Liver (tissue), 9 donors: ENCODE data around the gene RGCC. TPM values are rescaled to one million over a fixed set of nuclear protein-coding genes. Genes with fewer than 3 reads are reported as not detected.

ENCODE experiments used
- DNase-seq: peaks from one replicate; pipeline ENCODE4 v3.0.0-alpha.2; 2017; ENCODE audit warnings: low spot score
- H3K27ac ChIP-seq, 2 donors: one replicate each; pipeline ENCODE4 v1.7.0; 2013; ENCODE audit warnings: inconsistent platforms in 2 of 2, low read length in 2 of 2, control low read depth in 1 of 2, low read depth in 1 of 2, mild to moderate bottlenecking in 1 of 2
- H3K27me3 ChIP-seq, 4 donors: one replicate each; pipeline versions ENCODE4 v1.6.1 to v1.7.0; 2013; ENCODE audit warnings: low read length in 3 of 4, inconsistent platforms in 1 of 4, mild to moderate bottlenecking in 1 of 4, moderate library complexity in 1 of 4; ENCODE audit not compliant: control insufficient read depth in 4 of 4, insufficient read depth in 4 of 4
- H3K36me3 ChIP-seq, 4 donors: one replicate each; pipeline versions ENCODE4 v1.6.1 to v1.7.0; 2013; ENCODE audit warnings: low read length in 3 of 4, mild to moderate bottlenecking in 3 of 4, low read depth in 1 of 4, moderate library complexity in 1 of 4; ENCODE audit not compliant: control insufficient read depth in 4 of 4, insufficient read depth in 3 of 4
- H3K4me1 ChIP-seq, 4 donors: one replicate each; pipeline versions ENCODE4 v1.6.1 to v1.7.0; 2013; ENCODE audit warnings: low read length in 3 of 4, mild to moderate bottlenecking in 3 of 4, moderate library complexity in 1 of 4; ENCODE audit not compliant: control insufficient read depth in 4 of 4, insufficient read depth in 4 of 4
- H3K4me3 ChIP-seq, 3 donors: one replicate each; pipeline versions ENCODE4 v1.6.1 to v1.7.0; 2013; ENCODE audit warnings: low read length in 3 of 3, control low read depth in 1 of 3, low read depth in 1 of 3, mild to moderate bottlenecking in 1 of 3
- H3K9ac ChIP-seq, 2 donors: one replicate each; pipeline ENCODE4 v1.7.0; 2013; ENCODE audit warnings: low read length in 2 of 2, mild to moderate bottlenecking in 2 of 2, moderate library complexity in 2 of 2, control low read depth in 1 of 2, low read depth in 1 of 2
- H3K9me3 ChIP-seq, 4 donors: one replicate each; pipeline versions ENCODE4 v1.6.1 to v1.7.0; 2013; ENCODE audit warnings: low read length in 3 of 4; ENCODE audit not compliant: control insufficient read depth in 4 of 4
- ATF3 ChIP-seq: IDR thresholded peaks from 2 replicates; pipeline ENCODE4 v1.6.1; 2016; ENCODE audit warnings: antibody characterized with exemption
- CTCF ChIP-seq: fragments of 150-350 bp; IDR thresholded peaks from 2 replicates; pipeline ENCODE4 v1.5.1; 2017; ENCODE audit warnings: improper control_type of control experiment, low read depth, low read length; ENCODE audit not compliant: missing input control
- EGR1 ChIP-seq, 2 donors: IDR thresholded peaks; 2 replicates each; pipeline ENCODE4 v1.6.1; 2016 to 2018; ENCODE audit warnings: antibody characterized with exemption in 2 of 2, low read depth in 2 of 2
- FOXA1 ChIP-seq: IDR thresholded peaks from 2 replicates; pipeline ENCODE4 v1.6.1; 2016; ENCODE audit warnings: antibody characterized with exemption
- FOXA2 ChIP-seq: IDR thresholded peaks from 2 replicates; pipeline ENCODE4 v1.6.1; 2016; ENCODE audit warnings: antibody characterized with exemption
- GABPA ChIP-seq, 2 donors: IDR thresholded peaks in 1 of 2; conservative IDR thresholded peaks in 1 of 2; 2 replicates each; pipeline ENCODE4 v1.6.1; 2016; ENCODE audit warnings: antibody characterized with exemption in 2 of 2, mild to moderate bottlenecking in 1 of 2, moderate library complexity in 1 of 2
- HNF4A ChIP-seq, 2 donors: conservative IDR thresholded peaks; 2 replicates each; pipeline ENCODE4 v1.6.1; 2016; ENCODE audit warnings: antibody characterized with exemption in 2 of 2, mild to moderate bottlenecking in 2 of 2
- HNF4G ChIP-seq: IDR thresholded peaks from 2 replicates; pipeline ENCODE4 v1.6.1; 2016; ENCODE audit warnings: antibody characterized with exemption
- JUND ChIP-seq, 2 donors: IDR thresholded peaks; 2 replicates each; pipeline ENCODE4 v1.6.1; 2016; ENCODE audit warnings: antibody characterized with exemption in 2 of 2
- MAX ChIP-seq: IDR thresholded peaks from 2 replicates; pipeline ENCODE4 v1.6.1; 2016; ENCODE audit warnings: antibody characterized with exemption
- NR2F2 ChIP-seq: IDR thresholded peaks from 2 replicates; pipeline ENCODE4 v1.6.1; 2016; ENCODE audit warnings: antibody characterized with exemption
- RAD21 ChIP-seq, 2 donors: IDR thresholded peaks; 2 replicates each; pipeline ENCODE4 v1.6.1; 2016; ENCODE audit warnings: antibody characterized with exemption in 2 of 2, mild to moderate bottlenecking in 2 of 2
- REST ChIP-seq: IDR thresholded peaks from 2 replicates; pipeline ENCODE4 v1.6.1; 2016; ENCODE audit warnings: antibody characterized with exemption, mild to moderate bottlenecking
- RXRA ChIP-seq, 2 donors: IDR thresholded peaks; 2 replicates each; pipeline ENCODE4 v1.6.1; 2017 to 2018; ENCODE audit warnings: antibody characterized with exemption in 2 of 2, mild to moderate bottlenecking in 1 of 2
- SP1 ChIP-seq: IDR thresholded peaks from 2 replicates; pipeline ENCODE4 v1.6.1; 2018; ENCODE audit warnings: antibody characterized with exemption, mild to moderate bottlenecking
- TAF1 ChIP-seq: conservative IDR thresholded peaks from 2 replicates; pipeline ENCODE4 v1.6.1; 2016; ENCODE audit warnings: antibody characterized with exemption, mild to moderate bottlenecking
- ZBTB33 ChIP-seq: IDR thresholded peaks from 2 replicates; pipeline ENCODE4 v1.6.1; 2016; ENCODE audit warnings: antibody characterized with exemption
- WGBS: extraction: QIAGEN DNeasy Blood & Tissue Kit; methylation state at CpG from one replicate; pipeline ENCODE4 v1.1.7; 2013; 5-methylcytosine and 5-hydroxymethylcytosine counted together
- polyA plus RNA-seq, 2 donors: library from polyadenylated mRNA; stranded (reverse) in 1 of 2; unstranded in 1 of 2; fragments of 200-250 nt in 1 of 2; fragments of >200 nt in 1 of 2; fragmentation: Nextera tagmentation in 1 of 2; extraction: Ambion mirVana in 1 of 2; gene quantifications; one replicate each; pipeline versions ENCODE4 v1.2.1 to v1.2.3, GENCODE V29; 2013 to 2015
- total RNA-seq, 2 donors: library from RNA; depleted of rRNA; stranded (reverse); fragments of >200 nt; gene quantifications; one replicate each; pipeline ENCODE4 v1.2.3, GENCODE V29; 2014
- donor health status: healthy.
- donor health status: healthy.
- donor health status: healthy.
- donor health status: healthy.
- donor health status: healthy.

The RGCC gene
- total and polyA plus RNA-seq, 4 donors = 0.59 to 96.7 (median 1.3) TPM

GRCh38 chr13:41463838-41464602, 6.7 kb downstream of the RGCC start:
- peak; percentile 85 for DNase-seq
- Histone ChIP-seq H3K9me3 (no peaks in the 10 kb centered on the region), H3K4me1 (no peaks in the 10 kb centered on the region), H3K27me3 (no peaks in the 10 kb centered on the region), H3K27ac (peak overlapping the region in 1 of 2 donors; percentile 1), H3K4me3 (no peak overlapping the region), H3K36me3 (no peaks in the 10 kb centered on the region), H3K9ac (peak overlapping the region in 1 of 2 donors; percentile 39)
- WGBS = 89% methylated on average over 11 of the region's 11 CpGs
- TF ChIP-seq GABPA (IDR thresholded peaks at IDR 0.05 in 1 of 2, conservative IDR thresholded peaks at IDR 0.05 in 1 of 2) = no peak
- no peak for TF ChIP-seq NR2F2
- TF ChIP-seq ZBTB33 = no peak
- no peak for TF ChIP-seq TAF1
- no peak for TF ChIP-seq FOXA2
- no peak for TF ChIP-seq SP1
- no peak for TF ChIP-seq REST
- no peak for TF ChIP-seq ATF3
- TF ChIP-seq CTCF = no peak
- TF ChIP-seq RXRA (IDR thresholded peaks at IDR 0.05) = no peak
- TF ChIP-seq HNF4A (conservative IDR thresholded peaks at IDR 0.05) = no peak
- no peak for TF ChIP-seq EGR1 (IDR thresholded peaks at IDR 0.05; ENCODE audit: low read depth in 2 of 2)
- no peak for TF ChIP-seq HNF4G
- no peak for TF ChIP-seq FOXA1
- no peak for TF ChIP-seq JUND (IDR thresholded peaks at IDR 0.05)
- no peak for TF ChIP-seq RAD21 (IDR thresholded peaks at IDR 0.05)
- TF ChIP-seq MAX = no peak
